CD4-positive, alpha-beta T cell treated with Interferon alpha-2 for 1 hour (primary cell): ENCODE data around the gene SH2D1B.
"Not testable (repeated sequence)": the region's sequence is repeated elsewhere in the genome, so short reads cannot be mapped to it uniquely, and the experiment has no call there.

Experiments used
- DNase-seq, 2 donors: peaks; one replicate each; pipeline ENCODE4 v3.0.0-alpha.2; 2020 to 2022

Gene SH2D1B

GRCh38 chr1:162360237-162360873, 51.6 kb downstream of the SH2D1B start:
- no peak for DNase-seq

- no peak for DNase-seq
Observed at GRCh38 chr1:162359523-162360236, 52.3 kb downstream of the SH2D1B start.

GRCh38 chr1:162358928-162359327, 53.0 kb downstream of the SH2D1B start:
- DNase-seq: no peak

- peak in 1 of 2 donors; percentile 22 for DNase-seq
Observed at GRCh38 chr1:162357681-162358266, 54.2 kb downstream of the SH2D1B start.

- no peak for DNase-seq
Observed at GRCh38 chr1:162353702-162354101, 58.2 kb downstream of the SH2D1B start.

- DNase-seq: no peak
Observed at GRCh38 chr1:162353078-162353477, 58.9 kb downstream of the SH2D1B start.

- not testable (repeated sequence) for DNase-seq
Observed at GRCh38 chr1:162351874-162352273, 60.1 kb downstream of the SH2D1B start.

GRCh38 chr1:162351246-162351842, 60.6 kb downstream of the SH2D1B start:
- DNase-seq: no peak

GRCh38 chr1:162349635-162350330, 62.2 kb downstream of the SH2D1B start:
- no peak for DNase-seq

- no peak for DNase-seq
Observed at GRCh38 chr1:162347281-162347680, 64.7 kb downstream of the SH2D1B start.
